K562 (cell line): Measurements from ENCODE around the gene EPB41L1. TPM values are rescaled to one million over a fixed set of nuclear protein-coding genes. Genes with fewer than 3 reads are reported as not detected.

Experiments
- ATAC-seq: fragments of 200-7000 bp; cut with Tn5 transposase; 3 replicates; pipeline ENCODE4 v1.9.1; 2020; ENCODE audit warnings: moderate library complexity
- BruUV-seq: library from RNA; stranded (reverse); fragments of 400-500 nt; replicated peaks from 2 replicates; lab custom pipeline; 2021; lab: Mats Ljungman, UMichigan
- CTCF ChIA-PET: fragments of 300-600 bp; formaldehyde crosslinking; extraction: SDS; loops from one replicate; lab custom pipeline; 2021; ENCODE audit warnings: low intra/inter-chr PET ratio; lab: Yijun Ruan, JAX
- POLR2A ChIA-PET: fragments of 300-600, 350-650 bp; sonication (Branson Sonifier 250); formaldehyde crosslinking; extraction: SDS; loops from one replicate; lab custom pipeline; 2021; ENCODE audit warnings: antibody characterized with exemption, inconsistent platforms; lab: Yijun Ruan, JAX
- DNase-seq, 4 experiments: peaks; one replicate each; pipeline versions ENCODE4 v3.0.0 to v3.0.0-alpha.2; 2011 to 2018; ENCODE audit warnings: low spot score in 3 of 4, mixed read lengths in 3 of 4; ENCODE audit errors: extremely low read depth in 1 of 4
- FAIRE-seq: peaks from 2 replicates; lab custom pipeline; 2011; peaks lifted over from hg19 to GRCh38; lab: Jason Lieb, UNC
- H2AFZ ChIP-seq: 2 replicates; pipeline ENCODE4 v1.6.0; 2011; ENCODE audit warnings: low read depth, low read length, control low read depth, inconsistent platforms
- H3K27ac ChIP-seq: fragments of 200-600 bp; 3 replicates; pipeline ENCODE4 v1.8.0; 2011; ENCODE audit warnings: low read depth, mild to moderate bottlenecking, control low read depth, inconsistent platforms, low read length, moderate library complexity, mixed read lengths; ENCODE audit errors: extremely low read depth
- H3K27me3 ChIP-seq, 2 experiments: fragments of 300-600 bp in 1 of 2; 2 replicates in 1 of 2; 3 replicates in 1 of 2; pipeline versions ENCODE4 v1.6.0 to v1.8.0; 2011; ENCODE audit warnings: inconsistent platforms in 2 of 2, low read length in 2 of 2, mild to moderate bottlenecking in 1 of 2, mixed read lengths in 1 of 2, moderate library complexity in 1 of 2; ENCODE audit not compliant: control insufficient read depth in 2 of 2, insufficient read depth in 2 of 2
- H3K36me3 ChIP-seq: fragments of 300-600 bp; 3 replicates; pipeline ENCODE4 v1.8.0; 2011; ENCODE audit warnings: mild to moderate bottlenecking, low read length, inconsistent platforms; ENCODE audit not compliant: control insufficient read depth, insufficient read depth
- H3K4me1 ChIP-seq, 2 experiments: fragments of 200-600 bp in 1 of 2; replicated peaks in 1 of 2; 2 replicates in 1 of 2; 3 replicates in 1 of 2; pipeline versions ENCODE4 v1.5.1 to v1.8.0; 2011; ENCODE audit warnings: inconsistent platforms in 2 of 2, low read length in 2 of 2, mild to moderate bottlenecking in 1 of 2, mixed read lengths in 1 of 2, moderate library complexity in 1 of 2; ENCODE audit not compliant: control insufficient read depth in 2 of 2, insufficient read depth in 2 of 2
- H3K4me2 ChIP-seq: 2 replicates; pipeline ENCODE4 v1.6.1; 2011; ENCODE audit warnings: low read length, control low read depth, inconsistent platforms, mixed read lengths; ENCODE audit not compliant: insufficient read depth
- H3K4me3 ChIP-seq: fragments of 200-600 bp; sonication (generic), shearing (Covaris generic); 2 replicates; pipeline ENCODE4 v1.5.1; 2016; ENCODE audit warnings: control low read depth, inconsistent platforms
- H3K79me2 ChIP-seq: fragments of 200-600 bp; 3 replicates; pipeline ENCODE4 v1.8.0; 2011; ENCODE audit warnings: low read length, inconsistent platforms; ENCODE audit not compliant: control insufficient read depth, insufficient read depth
- H3K9ac ChIP-seq, 2 experiments: 2 replicates each; pipeline versions ENCODE4 v1.6.0 to v1.6.1; 2011; ENCODE audit warnings: low read depth in 2 of 2, low read length in 2 of 2, control low read depth in 1 of 2, inconsistent platforms in 1 of 2, mild to moderate bottlenecking in 1 of 2, mixed read lengths in 1 of 2; ENCODE audit not compliant: insufficient read depth in 1 of 2
- H3K9me1 ChIP-seq: one replicate; pipeline ENCODE4 v1.6.0; 2011; ENCODE audit warnings: inconsistent platforms, mild to moderate bottlenecking, low read length, moderate library complexity; ENCODE audit not compliant: control insufficient read depth, insufficient read depth
- H3K9me3 ChIP-seq: replicated peaks from 2 replicates; pipeline ENCODE4 v1.5.1; 2011; ENCODE audit warnings: low read depth, low read length, inconsistent platforms; ENCODE audit not compliant: control insufficient read depth, insufficient read depth
- H4K20me1 ChIP-seq: replicated peaks from 2 replicates; pipeline ENCODE4 v1.6.1; 2011; ENCODE audit warnings: low read length, inconsistent platforms, mixed read lengths; ENCODE audit not compliant: control insufficient read depth, insufficient read depth
- HEY1 ChIP-seq: fragments of 250-450 bp; sonication (Bioruptor Pico); IDR thresholded peaks from 2 replicates; pipeline ENCODE4 v1.5.0; 2020; ENCODE audit warnings: mild to moderate bottlenecking, moderate library complexity, borderline replicate concordance
- SOX6 ChIP-seq: fragments of 450-650 bp; IDR thresholded peaks from 2 replicates; pipeline ENCODE4 v1.6.1; 2014; ENCODE audit warnings: mild to moderate bottlenecking
- in situ Hi-C: fragments of 300-500 bp; cut with MboI; formaldehyde crosslinking; loops from 4 replicates; pipeline ENCODE4 v1.15.0; 2018; ENCODE audit warnings: inconsistent platforms, mixed read lengths
- intact Hi-C: fragments of 100-400 bp; cut with micrococcal nuclease; formaldehyde crosslinking; loops from 2 replicates; pipeline ENCODE4 v1.14.2; 2022
- polyA plus RNA-seq, 8 experiments: library from polyadenylated mRNA; depleted of rRNA in 4 of 8; stranded (reverse) in 5 of 8; unstranded in 3 of 8; fragments of >200 nt; fragmentation: Nextera tagmentation in 2 of 8; fragmentation: Illumina TruSeq in 1 of 8; extraction: Ambion mirVana in 2 of 8; extraction: Trizol in 1 of 8; gene quantifications; 2 replicates each; pipeline versions ENCODE4 v1.2.1 to v1.2.3, GENCODE V29; 2011 to 2014; ENCODE audit warnings: inconsistent platforms in 1 of 8, missing spikeins in 1 of 8
- total RNA-seq, 7 experiments: library from RNA; depleted of rRNA in 6 of 7; stranded (reverse); fragments of >200 nt in 6 of 7; fragmentation: Illumina TruSeq in 2 of 7; extraction: Trizol in 2 of 7; gene quantifications; 2 replicates each; pipeline versions ENCODE4 v1.2.1 to v1.2.3, GENCODE V29; 2011 to 2021; ENCODE audit warnings: low replicate concordance in 1 of 7
- TF ChIP-seq, protein P1 (sequence below), 2 experiments: fragments of 450-650 bp in 1 of 2; sonication (generic) in 1 of 2; formaldehyde crosslinking in 1 of 2; IDR thresholded peaks in 1 of 2; conservative IDR thresholded peaks in 1 of 2; 2 replicates each; pipeline versions ENCODE4 v1.6.1 to v1.8.1; 2016 to 2023; ENCODE audit warnings: mild to moderate bottlenecking in 2 of 2, moderate library complexity in 2 of 2, inconsistent platforms in 1 of 2, missing genetic modification reagents in 1 of 2

Gene EPB41L1
- total and polyA plus RNA-seq, 9 of the 15 experiments (the other 6 are each of a cell fraction or from before 2014, with no cell fraction given) = 0.11 to 4.3 (median 1.3) TPM

GRCh38 chr20:36159833-36160232, 5.3 kb downstream of the EPB41L1 start:
- Histone ChIP-seq H3K4me3 (no peak overlapping the region), H3K27ac (no peak overlapping the region), H3K27me3 (peaks cover 12 to 26% of the 10 kb centered on the region in 2 experiments; a peak in 3 of 5 replicates), H4K20me1 (peaks cover 13% of the 10 kb centered on the region), H3K9me1 (no peaks in the 10 kb centered on the region), H3K9ac (no peak overlapping the region), H3K36me3 (no peaks in the 10 kb centered on the region), H3K4me1 (peaks cover 7% of the 10 kb centered on the region in 2 experiments; a peak in 3 of 5 replicates), H3K79me2 (no peaks in the 10 kb centered on the region), H3K4me2 (no peak overlapping the region), H2AFZ (no peak overlapping the region), H3K9me3 (no peaks in the 10 kb centered on the region)
- TF ChIP-seq SOX6 = no peak
- no peak for TF ChIP-seq HEY1
- TF ChIP-seq, protein P1, sequence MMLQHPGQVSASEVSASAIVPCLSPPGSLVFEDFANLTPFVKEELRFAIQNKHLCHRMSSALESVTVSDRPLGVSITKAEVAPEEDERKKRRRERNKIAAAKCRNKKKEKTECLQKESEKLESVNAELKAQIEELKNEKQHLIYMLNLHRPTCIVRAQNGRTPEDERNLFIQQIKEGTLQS (IDR thresholded peaks at IDR 0.05) = peak; percentile 47; the same call in 1 of the 2 replicates
- TF ChIP-seq, protein P1 (CRISPR knock-in tag; conservative IDR thresholded peaks at IDR 0.05) = no peak
- ChIA-PET CTCF (no interaction called here), POLR2A (no interaction called here)
- DNase-seq = no peak
- no TSS peak for BruUV-seq
- in situ Hi-C loops (loop anchor here (5.0 kb wide), 1 partner anchor 37 kb away; no protein-coding TSS in a partner anchor), intact Hi-C loops (no loop called here)
- no peak for ATAC-seq
- FAIRE-seq = no peak
